ENCODE results near the gene ATP2B2.

The ATP2B2 gene

GRCh38 chr3:10508235-10508618, 2.8 kb upstream of the ATP2B2 start:
- H4K20me1 ChIP-seq (ENCODE audit: insufficient read depth) = no peaks in the 10 kb centered on the region
- no peak overlapping the region for H3K9ac ChIP-seq
- H3K4me2 ChIP-seq = no peak overlapping the region
- no peak overlapping the region for H3K4me3 ChIP-seq (IDR thresholded peaks at IDR 0.05; ENCODE audit: insufficient read depth, low read depth, low read length)
- TF ChIP-seq CTCF (conservative IDR thresholded peaks at IDR 0.05; ENCODE audit: low read depth, low read length) = no peak
- H3K36me3 ChIP-seq (ENCODE audit: insufficient read depth) = no peaks in the 10 kb centered on the region
- no peak overlapping the region for H2AFZ ChIP-seq (ENCODE audit: low read depth)
- no peak overlapping the region for H3K27ac ChIP-seq
- H3K79me2 ChIP-seq (ENCODE audit: insufficient read depth, low read depth) = no peaks in the 10 kb centered on the region
- H3K4me1 ChIP-seq (ENCODE audit: low read depth, poor library complexity, severe bottlenecking) = no peaks in the 10 kb centered on the region
- peaks cover 3% of the 10 kb centered on the region; the same call in 1 of the 2 replicates for H3K27me3 ChIP-seq (ENCODE audit: insufficient read depth, low read depth)

GRCh38 chr3:10507331-10507730, 1.9 kb upstream of the ATP2B2 start:
- TF ChIP-seq CTCF (conservative IDR thresholded peaks at IDR 0.05; ENCODE audit: low read depth, low read length) = no peak
- no peak overlapping the region for H3K9ac ChIP-seq
- H4K20me1 ChIP-seq (ENCODE audit: insufficient read depth) = no peaks in the 10 kb centered on the region
- no peak overlapping the region for H3K27ac ChIP-seq
- no peak overlapping the region for H3K4me3 ChIP-seq (IDR thresholded peaks at IDR 0.05; ENCODE audit: insufficient read depth, low read depth, low read length)
- no peak overlapping the region for H3K4me2 ChIP-seq
- no peaks in the 10 kb centered on the region for H3K36me3 ChIP-seq (ENCODE audit: insufficient read depth)
- H3K79me2 ChIP-seq (ENCODE audit: insufficient read depth, low read depth) = no peaks in the 10 kb centered on the region
- no peaks in the 10 kb centered on the region for H3K4me1 ChIP-seq (ENCODE audit: low read depth, poor library complexity, severe bottlenecking)
- no peak overlapping the region for H2AFZ ChIP-seq (ENCODE audit: low read depth)
- H3K27me3 ChIP-seq (ENCODE audit: insufficient read depth, low read depth) = peaks cover 3% of the 10 kb centered on the region; the same call in 1 of the 2 replicates

- Histone ChIP-seq H3K4me1 (ENCODE audit: low read depth, poor library complexity, severe bottlenecking) (no peaks in the 10 kb centered on the region), H2AFZ (ENCODE audit: low read depth) (no peak overlapping the region), H3K4me3 (IDR thresholded peaks at IDR 0.05; ENCODE audit: insufficient read depth, low read depth, low read length) (no peak overlapping the region), H3K79me2 (ENCODE audit: insufficient read depth, low read depth) (no peaks in the 10 kb centered on the region), H3K27ac (no peak overlapping the region), H3K36me3 (ENCODE audit: insufficient read depth) (no peaks in the 10 kb centered on the region), H3K4me2 (no peak overlapping the region), H3K9ac (no peak overlapping the region), H4K20me1 (ENCODE audit: insufficient read depth) (no peaks in the 10 kb centered on the region), H3K27me3 (ENCODE audit: insufficient read depth, low read depth) (peaks cover 3% of the 10 kb centered on the region; the same call in 1 of the 2 replicates)
- no peak for TF ChIP-seq CTCF (conservative IDR thresholded peaks at IDR 0.05; ENCODE audit: low read depth, low read length)
Observed at GRCh38 chr3:10506696-10507095, 1.3 kb upstream of the ATP2B2 start.

GRCh38 chr3:10505791-10506585, 602 bp upstream of the ATP2B2 start:
- no peak for TF ChIP-seq CTCF (conservative IDR thresholded peaks at IDR 0.05; ENCODE audit: low read depth, low read length)
- no peaks in the 10 kb centered on the region for H4K20me1 ChIP-seq (ENCODE audit: insufficient read depth)
- no peaks in the 10 kb centered on the region for H3K4me1 ChIP-seq (ENCODE audit: low read depth, poor library complexity, severe bottlenecking)
- no peak overlapping the region for H3K4me2 ChIP-seq
- H3K27me3 ChIP-seq (ENCODE audit: insufficient read depth, low read depth) = peaks cover 3% of the 10 kb centered on the region; the same call in 1 of the 2 replicates
- H3K79me2 ChIP-seq (ENCODE audit: insufficient read depth, low read depth) = no peaks in the 10 kb centered on the region
- no peak overlapping the region for H3K9ac ChIP-seq
- H3K36me3 ChIP-seq (ENCODE audit: insufficient read depth) = no peaks in the 10 kb centered on the region
- H3K4me3 ChIP-seq (IDR thresholded peaks at IDR 0.05; ENCODE audit: insufficient read depth, low read depth, low read length) = no peak overlapping the region
- no peak overlapping the region for H3K27ac ChIP-seq
- no peak overlapping the region for H2AFZ ChIP-seq (ENCODE audit: low read depth)
